ENCODE results near the gene ITM2B. TPM values are rescaled to one million over a fixed set of nuclear protein-coding genes. Genes with fewer than 3 reads are reported as not detected.

ITM2B gene
- total RNA-seq, result 339 to 450 TPM (median 350 TPM) in 3 replicates
- long read RNA-seq, full-length matches to known transcripts, result 617 of 640 reads
- long read RNA-seq, partial matches to known transcripts, result 12 of 640 reads
- long read RNA-seq, other reads (novel, unspliced or antisense), result 11 of 640 reads

- H3K4me3 Mint-ChIP-seq (ENCODE audit: unreplicated experiment), result peak within 1 kb of the TSS; percentile 91
- peak; percentile 77 for TF ChIP-seq CTCF (IDR thresholded peaks at IDR 0.05)
- H3K27me3 Mint-ChIP-seq (ENCODE audit: low read depth), result no peaks in the 10 kb centered on the region
- no peaks in the 10 kb centered on the region for H3K36me3 Mint-ChIP-seq (ENCODE audit: low read depth)
- peak within 1 kb of the TSS; percentile 98 for H3K27ac Mint-ChIP-seq (ENCODE audit: unreplicated experiment)
- H3K9me3 Mint-ChIP-seq (ENCODE audit: low read depth), result no peaks in the 10 kb centered on the region
- H3K4me1 Mint-ChIP-seq (ENCODE audit: low read depth), result peaks cover 50% of the 10 kb centered on the region
- no peak for DNase-seq (ENCODE audit: low spot score)
Measured at GRCh38 chr13:48233046-48233888, at the start of gene ITM2B. Gene ITM2B, plus strand, starts transcription at chr13:48233206. Its CDS starts 155 bp downstream, at chr13:48233361.

GRCh38 chr13:48184260-48184659 lies 48.7 kb upstream of the ITM2B start:
- Mint-ChIP-seq H3K9me3 (ENCODE audit: low read depth) (no peaks in the 10 kb centered on the region), H3K27me3 (ENCODE audit: low read depth) (peaks cover 5% of the 10 kb centered on the region), H3K27ac (ENCODE audit: unreplicated experiment) (no peak overlapping the region), H3K4me3 (ENCODE audit: unreplicated experiment) (no peak overlapping the region), H3K4me1 (ENCODE audit: low read depth) (no peaks in the 10 kb centered on the region), H3K36me3 (ENCODE audit: low read depth) (no peaks in the 10 kb centered on the region)
- no peak for TF ChIP-seq CTCF (IDR thresholded peaks at IDR 0.05)
- DNase-seq (ENCODE audit: low spot score), result no peak

- no peak for TF ChIP-seq CTCF (IDR thresholded peaks at IDR 0.05)
- H3K4me1 Mint-ChIP-seq (ENCODE audit: low read depth), result no peaks in the 10 kb centered on the region
- no peak overlapping the region for H3K27ac Mint-ChIP-seq (ENCODE audit: unreplicated experiment)
- no peaks in the 10 kb centered on the region for H3K9me3 Mint-ChIP-seq (ENCODE audit: low read depth)
- H3K27me3 Mint-ChIP-seq (ENCODE audit: low read depth), result peaks cover 5% of the 10 kb centered on the region
- DNase-seq (ENCODE audit: low spot score), result no peak
- no peaks in the 10 kb centered on the region for H3K36me3 Mint-ChIP-seq (ENCODE audit: low read depth)
- no peak overlapping the region for H3K4me3 Mint-ChIP-seq (ENCODE audit: unreplicated experiment)
Measured at GRCh38 chr13:48185018-48185417, 48.0 kb upstream of the ITM2B start.

- DNase-seq (ENCODE audit: low spot score), result no peak
- H3K27ac Mint-ChIP-seq (ENCODE audit: unreplicated experiment), result no peak overlapping the region
- no peak for TF ChIP-seq CTCF (IDR thresholded peaks at IDR 0.05)
- peaks cover 5% of the 10 kb centered on the region for H3K27me3 Mint-ChIP-seq (ENCODE audit: low read depth)
- no peaks in the 10 kb centered on the region for H3K9me3 Mint-ChIP-seq (ENCODE audit: low read depth)
- H3K4me3 Mint-ChIP-seq (ENCODE audit: unreplicated experiment), result no peak overlapping the region
- H3K4me1 Mint-ChIP-seq (ENCODE audit: low read depth), result no peaks in the 10 kb centered on the region
- H3K36me3 Mint-ChIP-seq (ENCODE audit: low read depth), result no peaks in the 10 kb centered on the region
Measured at GRCh38 chr13:48186722-48187121, 46.3 kb upstream of the ITM2B start.

GRCh38 chr13:48188131-48188530 lies 44.9 kb upstream of the ITM2B start:
- H3K27ac Mint-ChIP-seq (ENCODE audit: unreplicated experiment), result no peak overlapping the region
- peaks cover 10% of the 10 kb centered on the region for H3K27me3 Mint-ChIP-seq (ENCODE audit: low read depth)
- H3K36me3 Mint-ChIP-seq (ENCODE audit: low read depth), result no peaks in the 10 kb centered on the region
- no peak for TF ChIP-seq CTCF (IDR thresholded peaks at IDR 0.05)
- no peak overlapping the region for H3K4me3 Mint-ChIP-seq (ENCODE audit: unreplicated experiment)
- no peaks in the 10 kb centered on the region for H3K4me1 Mint-ChIP-seq (ENCODE audit: low read depth)
- no peak for DNase-seq (ENCODE audit: low spot score)
- H3K9me3 Mint-ChIP-seq (ENCODE audit: low read depth), result no peaks in the 10 kb centered on the region

All from chondrocyte (in vitro differentiated cells).